GM12878 (cell line): ENCODE data around the gene SLAMF1. TPM values are rescaled to one million over a fixed set of nuclear protein-coding genes. Genes with fewer than 3 reads are reported as not detected.

ENCODE experiments used
- BCL11A ChIP-seq: IDR thresholded peaks from 2 replicates; pipeline ENCODE4 v1.6.1; 2011; ENCODE audit warnings: low read depth, low read length
- CHD2 ChIP-seq: IDR thresholded peaks from 2 replicates; pipeline ENCODE4 v1.6.1; 2011; ENCODE audit warnings: low read depth, low read length, improper control_type of control experiment, borderline replicate concordance
- EED ChIP-seq: sonication (generic); IDR thresholded peaks from 2 replicates; pipeline ENCODE4 v1.6.1; 2016; ENCODE audit warnings: antibody characterized with exemption, low read depth
- ETV6 ChIP-seq, 2 experiments: fragments of 450-650 bp in 1 of 2; IDR thresholded peaks in 1 of 2; conservative IDR thresholded peaks in 1 of 2; 2 replicates each; pipeline ENCODE4 v1.6.1; 2014; ENCODE audit warnings: antibody characterized with exemption in 1 of 2, borderline replicate concordance in 1 of 2, low read depth in 1 of 2, mild to moderate bottlenecking in 1 of 2, moderate library complexity in 1 of 2
- HDAC2 ChIP-seq: fragments of 200-600 bp; sonication (generic); IDR thresholded peaks from 2 replicates; pipeline ENCODE4 v1.6.1; 2017
- IRF4 ChIP-seq: IDR thresholded peaks from 2 replicates; pipeline ENCODE4 v1.6.1; 2011; ENCODE audit warnings: low read depth, low read length
- MEF2A ChIP-seq: IDR thresholded peaks from 2 replicates; pipeline ENCODE4 v1.6.1; 2011; ENCODE audit warnings: low read depth, mild to moderate bottlenecking, low read length, moderate library complexity; ENCODE audit not compliant: insufficient read depth
- MEF2B ChIP-seq: fragments of 450-650 bp; IDR thresholded peaks from 2 replicates; pipeline ENCODE4 v1.6.1; 2018; ENCODE audit warnings: mild to moderate bottlenecking, moderate library complexity; ENCODE audit not compliant: partially characterized antibody, poor library complexity, severe bottlenecking
- PML ChIP-seq: IDR thresholded peaks from 2 replicates; pipeline ENCODE4 v1.6.1; 2012; ENCODE audit warnings: low read length, inconsistent platforms
- RAD21 ChIP-seq: IDR thresholded peaks from 2 replicates; pipeline ENCODE4 v1.6.1; 2011; ENCODE audit warnings: mild to moderate bottlenecking, low read depth, low read length, moderate library complexity; ENCODE audit not compliant: insufficient read depth
- RUNX3 ChIP-seq: IDR thresholded peaks from 2 replicates; pipeline ENCODE4 v1.6.1; 2012; ENCODE audit warnings: low read length, inconsistent platforms
- SMAD5 ChIP-seq: IDR thresholded peaks from 2 replicates; pipeline ENCODE4 v1.6.1; 2016; ENCODE audit warnings: antibody characterized with exemption, low read depth
- SMC3 ChIP-seq: IDR thresholded peaks from 2 replicates; pipeline ENCODE4 v1.6.1; 2011; ENCODE audit warnings: low read length, improper control_type of control experiment, borderline replicate concordance
- SP1 ChIP-seq: IDR thresholded peaks from one replicate; pipeline ENCODE4 v1.6.1; 2011; ENCODE audit warnings: low read depth, low read length
- SPI1 ChIP-seq: IDR thresholded peaks from 2 replicates; pipeline ENCODE4 v1.6.1; 2011; ENCODE audit warnings: low read depth, mild to moderate bottlenecking, low read length, moderate library complexity, borderline replicate concordance; ENCODE audit not compliant: insufficient read depth
- SREBF2 ChIP-seq: IDR thresholded peaks from 2 replicates; pipeline ENCODE4 v1.6.1; 2012; ENCODE audit warnings: mild to moderate bottlenecking, low read length
- YY1 ChIP-seq: IDR thresholded peaks from 2 replicates; pipeline ENCODE4 v1.6.1; 2011; ENCODE audit warnings: low read depth, mild to moderate bottlenecking, low read length
- ZNF207 ChIP-seq: fragments of 450-650 bp; IDR thresholded peaks from 2 replicates; pipeline ENCODE4 v1.6.1; 2014; ENCODE audit warnings: antibody characterized with exemption, mild to moderate bottlenecking, borderline replicate concordance
- polyA plus RNA-seq, 11 experiments: library from polyadenylated mRNA; depleted of rRNA in 4 of 11; unstranded in 6 of 11; stranded (reverse) in 5 of 11; fragments of >200 nt; fragmentation: Nextera tagmentation in 4 of 11; fragmentation: Illumina TruSeq in 1 of 11; extraction: Ambion mirVana in 4 of 11; extraction: Trizol in 1 of 11; gene quantifications; 1 replicate in 1 of 11; 2 replicates in 10 of 11; pipeline versions ENCODE4 v1.2.1 to v1.2.3, GENCODE V29; 2011 to 2016; ENCODE audit warnings: inconsistent platforms in 2 of 11, missing spikeins in 2 of 11, low read depth in 1 of 11
- total RNA-seq, 4 experiments: library from RNA; depleted of rRNA in 3 of 4; stranded (reverse); fragments of >200 nt in 3 of 4; fragmentation: Illumina TruSeq in 1 of 4; extraction: Trizol in 1 of 4; gene quantifications; 2 replicates each; pipeline versions ENCODE4 v1.2.1 to v1.2.3, GENCODE V29; 2013 to 2021
- TF ChIP-seq, protein P1 (sequence below): fragments of 450-650 bp; formaldehyde crosslinking; IDR thresholded peaks from 2 replicates; pipeline ENCODE4 v1.4.0; 2022; ENCODE audit warnings: mild to moderate bottlenecking, moderate library complexity
- TF ChIP-seq, protein P2 (sequence below): IDR thresholded peaks from 2 replicates; pipeline ENCODE4 v1.6.1; 2011; ENCODE audit warnings: borderline replicate concordance, low read depth, mild to moderate bottlenecking, moderate library complexity, low read length; ENCODE audit not compliant: insufficient read depth, poor library complexity, severe bottlenecking
- TF ChIP-seq, protein P3 (sequence below): fragments of 450-650 bp; IDR thresholded peaks from 2 replicates; pipeline ENCODE4 v1.6.1; 2017; ENCODE audit warnings: low read depth, mild to moderate bottlenecking, moderate library complexity
- TF ChIP-seq, protein P4 (sequence below): fragments of 450-650 bp; IDR thresholded peaks from 2 replicates; pipeline ENCODE4 v1.6.1; 2017; ENCODE audit warnings: mild to moderate bottlenecking, low read depth, inconsistent platforms; ENCODE audit not compliant: poor library complexity, severe bottlenecking

Gene SLAMF1
- total and polyA plus RNA-seq, 10 of the 15 experiments (the other 5 are each of a cell fraction or from before 2014, with no cell fraction given): 87.3 to 260 (median 131) TPM

DNA sequence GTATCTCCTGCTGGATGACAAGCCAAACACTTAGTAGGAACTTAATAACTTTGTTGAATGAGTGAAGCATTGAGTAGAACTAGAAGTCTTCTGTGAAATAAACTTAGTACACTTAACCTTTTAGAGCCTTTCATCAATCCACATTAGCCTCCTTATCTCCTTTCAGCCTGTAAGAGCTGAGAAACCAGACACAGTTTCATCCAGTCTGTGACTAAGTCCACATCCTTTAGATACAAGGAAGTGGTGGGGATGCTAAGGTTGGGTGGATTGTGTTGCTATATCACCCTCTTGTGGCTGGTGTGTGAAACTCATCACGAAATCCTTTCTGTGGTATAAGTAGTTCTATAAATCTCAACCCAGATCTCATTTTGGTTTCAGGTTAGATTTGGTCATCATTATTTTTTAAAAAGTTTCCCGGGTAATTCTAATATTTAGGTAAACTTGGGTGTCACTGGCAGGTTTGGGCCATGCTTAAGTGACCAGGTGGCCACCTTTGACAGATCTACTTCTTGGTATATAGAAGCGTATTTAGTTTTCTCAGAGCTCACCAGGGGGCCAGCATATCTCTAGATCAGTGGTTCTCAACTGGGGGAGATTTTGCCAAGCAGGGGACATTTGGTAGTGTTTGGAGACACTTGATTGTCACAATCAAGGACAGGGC lies 39.7 kb downstream of the SLAMF1 start (continued):
- TF ChIP-seq SPI1: peak; percentile 72
- TF ChIP-seq PML: no peak; the same call in 1 of the 2 replicates
- no peak; the same call in 1 of the 2 replicates for TF ChIP-seq SMAD5
- TF ChIP-seq, protein P1, sequence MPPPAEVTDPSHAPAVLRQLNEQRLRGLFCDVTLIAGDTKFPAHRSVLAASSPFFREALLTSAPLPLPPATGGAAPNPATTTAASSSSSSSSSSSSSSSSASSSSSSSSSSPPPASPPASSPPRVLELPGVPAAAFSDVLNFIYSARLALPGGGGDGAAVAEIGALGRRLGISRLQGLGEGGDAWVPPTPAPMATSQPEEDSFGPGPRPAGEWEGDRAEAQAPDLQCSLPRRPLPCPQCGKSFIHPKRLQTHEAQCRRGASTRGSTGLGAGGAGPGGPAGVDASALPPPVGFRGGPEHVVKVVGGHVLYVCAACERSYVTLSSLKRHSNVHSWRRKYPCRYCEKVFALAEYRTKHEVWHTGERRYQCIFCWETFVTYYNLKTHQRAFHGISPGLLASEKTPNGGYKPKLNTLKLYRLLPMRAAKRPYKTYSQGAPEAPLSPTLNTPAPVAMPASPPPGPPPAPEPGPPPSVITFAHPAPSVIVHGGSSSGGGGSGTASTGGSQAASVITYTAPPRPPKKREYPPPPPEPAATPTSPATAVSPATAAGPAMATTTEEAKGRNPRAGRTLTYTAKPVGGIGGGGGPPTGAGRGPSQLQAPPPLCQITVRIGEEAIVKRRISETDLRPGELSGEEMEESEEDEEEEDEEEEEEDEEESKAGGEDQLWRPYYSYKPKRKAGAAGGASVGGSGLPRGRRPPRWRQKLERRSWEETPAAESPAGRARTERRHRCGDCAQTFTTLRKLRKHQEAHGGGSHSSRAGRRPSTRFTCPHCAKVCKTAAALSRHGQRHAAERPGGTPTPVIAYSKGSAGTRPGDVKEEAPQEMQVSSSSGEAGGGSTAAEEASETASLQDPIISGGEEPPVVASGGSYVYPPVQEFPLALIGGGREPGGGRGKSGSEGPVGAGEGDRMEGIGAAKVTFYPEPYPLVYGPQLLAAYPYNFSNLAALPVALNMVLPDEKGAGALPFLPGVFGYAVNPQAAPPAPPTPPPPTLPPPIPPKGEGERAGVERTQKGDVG: no peak
- TF ChIP-seq, protein P2, sequence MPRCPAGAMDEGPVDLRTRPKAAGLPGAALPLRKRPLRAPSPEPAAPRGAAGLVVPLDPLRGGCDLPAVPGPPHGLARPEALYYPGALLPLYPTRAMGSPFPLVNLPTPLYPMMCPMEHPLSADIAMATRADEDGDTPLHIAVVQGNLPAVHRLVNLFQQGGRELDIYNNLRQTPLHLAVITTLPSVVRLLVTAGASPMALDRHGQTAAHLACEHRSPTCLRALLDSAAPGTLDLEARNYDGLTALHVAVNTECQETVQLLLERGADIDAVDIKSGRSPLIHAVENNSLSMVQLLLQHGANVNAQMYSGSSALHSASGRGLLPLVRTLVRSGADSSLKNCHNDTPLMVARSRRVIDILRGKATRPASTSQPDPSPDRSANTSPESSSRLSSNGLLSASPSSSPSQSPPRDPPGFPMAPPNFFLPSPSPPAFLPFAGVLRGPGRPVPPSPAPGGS: no peak
- TF ChIP-seq CHD2: 0 out of 2 replicates have a peak, but pooled peaks have one; percentile 19
- no peak for TF ChIP-seq SP1
- 0 out of 2 replicates have a peak, but pooled peaks have one; percentile 44 for TF ChIP-seq YY1
- TF ChIP-seq RUNX3: peak; percentile 76
- TF ChIP-seq BCL11A: no peak
- TF ChIP-seq HDAC2: no peak
- TF ChIP-seq IRF4: 0 out of 2 replicates have a peak, but pooled peaks have one; percentile 43
- TF ChIP-seq, protein P3, sequence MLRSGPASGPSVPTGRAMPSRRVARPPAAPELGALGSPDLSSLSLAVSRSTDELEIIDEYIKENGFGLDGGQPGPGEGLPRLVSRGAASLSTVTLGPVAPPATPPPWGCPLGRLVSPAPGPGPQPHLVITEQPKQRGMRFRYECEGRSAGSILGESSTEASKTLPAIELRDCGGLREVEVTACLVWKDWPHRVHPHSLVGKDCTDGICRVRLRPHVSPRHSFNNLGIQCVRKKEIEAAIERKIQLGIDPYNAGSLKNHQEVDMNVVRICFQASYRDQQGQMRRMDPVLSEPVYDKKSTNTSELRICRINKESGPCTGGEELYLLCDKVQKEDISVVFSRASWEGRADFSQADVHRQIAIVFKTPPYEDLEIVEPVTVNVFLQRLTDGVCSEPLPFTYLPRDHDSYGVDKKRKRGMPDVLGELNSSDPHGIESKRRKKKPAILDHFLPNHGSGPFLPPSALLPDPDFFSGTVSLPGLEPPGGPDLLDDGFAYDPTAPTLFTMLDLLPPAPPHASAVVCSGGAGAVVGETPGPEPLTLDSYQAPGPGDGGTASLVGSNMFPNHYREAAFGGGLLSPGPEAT: 0 out of 2 replicates have a peak, but pooled peaks have one; percentile 23
- TF ChIP-seq SMC3: peak; percentile 99
- TF ChIP-seq ZNF207: peak; percentile 53
- TF ChIP-seq EED: peak; percentile 72
- TF ChIP-seq MEF2B: no peak
- TF ChIP-seq, protein P4, sequence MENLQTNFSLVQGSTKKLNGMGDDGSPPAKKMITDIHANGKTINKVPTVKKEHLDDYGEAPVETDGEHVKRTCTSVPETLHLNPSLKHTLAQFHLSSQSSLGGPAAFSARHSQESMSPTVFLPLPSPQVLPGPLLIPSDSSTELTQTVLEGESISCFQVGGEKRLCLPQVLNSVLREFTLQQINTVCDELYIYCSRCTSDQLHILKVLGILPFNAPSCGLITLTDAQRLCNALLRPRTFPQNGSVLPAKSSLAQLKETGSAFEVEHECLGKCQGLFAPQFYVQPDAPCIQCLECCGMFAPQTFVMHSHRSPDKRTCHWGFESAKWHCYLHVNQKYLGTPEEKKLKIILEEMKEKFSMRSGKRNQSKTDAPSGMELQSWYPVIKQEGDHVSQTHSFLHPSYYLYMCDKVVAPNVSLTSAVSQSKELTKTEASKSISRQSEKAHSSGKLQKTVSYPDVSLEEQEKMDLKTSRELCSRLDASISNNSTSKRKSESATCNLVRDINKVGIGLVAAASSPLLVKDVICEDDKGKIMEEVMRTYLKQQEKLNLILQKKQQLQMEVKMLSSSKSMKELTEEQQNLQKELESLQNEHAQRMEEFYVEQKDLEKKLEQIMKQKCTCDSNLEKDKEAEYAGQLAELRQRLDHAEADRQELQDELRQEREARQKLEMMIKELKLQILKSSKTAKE: peak; percentile 48
- peak in 1 of 2 experiments; percentile 92; a peak in 2 of 4 replicates for TF ChIP-seq ETV6 (conservative IDR thresholded peaks at IDR 0.05 in 1 of 2, IDR thresholded peaks at IDR 0.05 in 1 of 2; ENCODE audit: borderline replicate concordance in 1 of 2, low read depth in 1 of 2)
- peak; percentile 99 for TF ChIP-seq RAD21
- 0 out of 2 replicates have a peak, but pooled peaks have one; percentile 56 for TF ChIP-seq MEF2A
- TF ChIP-seq SREBF2: no peak
